Measurements from ENCODE around the gene ARHGAP26.

DNA sequence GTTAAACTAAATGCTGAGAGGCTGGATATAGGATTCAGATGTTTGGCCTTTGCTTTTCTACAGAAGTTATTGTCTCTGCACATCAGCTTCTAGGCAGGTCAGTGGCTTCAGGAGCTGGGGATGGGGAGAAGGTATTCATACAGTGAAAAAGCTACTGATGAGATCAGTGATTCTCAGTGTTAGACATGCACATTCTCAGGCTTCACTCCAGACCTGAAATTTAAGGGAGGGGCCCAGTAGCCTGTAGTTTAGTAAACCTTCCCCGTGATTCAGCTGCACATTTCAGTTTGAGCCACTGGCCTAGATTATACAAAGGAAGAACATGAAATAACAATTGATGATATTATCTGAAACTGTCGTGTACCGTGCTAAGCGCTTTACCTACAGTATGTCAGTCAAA, 127.2 kb downstream of the ARHGAP26 start:
- TF ChIP-seq CTCF (IDR thresholded peaks at IDR 0.05) = no peak
- no peak for TF ChIP-seq POLR2A (IDR thresholded peaks at IDR 0.05)
